Renal cortical epithelial cell (primary cell): ENCODE data around the gene MAP1LC3B. TPM values are rescaled to one million over a fixed set of nuclear protein-coding genes. Genes with fewer than 3 reads are reported as not detected.
"Not testable (repeated sequence)": the region's sequence is repeated elsewhere in the genome, so short reads cannot be mapped to it uniquely, and the experiment has no call there.

Experiments used
- DNase-seq: peaks from one replicate; pipeline ENCODE4 v3.0.0-alpha.2; 2011; ENCODE audit warnings: low read depth
- total RNA-seq: library from RNA; depleted of rRNA; stranded (reverse); fragments of >200 nt; gene quantifications from 2 replicates; pipeline ENCODE4 v1.2.3, GENCODE V29; 2014

The MAP1LC3B gene
- total RNA-seq, 1 donor from 2014 or later, result 76.1 TPM

DNA sequence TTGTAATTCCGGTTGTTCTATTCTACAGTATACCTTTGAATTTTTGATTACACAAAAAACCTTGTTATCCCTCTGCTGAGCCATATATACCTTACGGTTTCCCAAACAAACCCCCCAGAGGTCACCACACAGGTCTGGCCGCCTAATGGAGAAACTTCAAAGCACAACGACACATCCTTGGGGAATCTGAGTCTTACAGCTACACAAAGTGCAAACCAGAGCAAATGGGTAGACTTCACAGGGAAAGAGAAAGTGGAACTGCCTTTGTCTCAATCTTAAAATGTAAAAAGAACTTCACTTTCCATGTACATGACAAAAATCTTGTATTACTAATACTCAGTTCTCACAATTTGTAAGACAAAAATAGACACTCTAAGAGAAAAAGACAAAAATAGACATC is 11.3 kb upstream of the MAP1LC3B start:
- peak; percentile 29 for DNase-seq

DNA sequence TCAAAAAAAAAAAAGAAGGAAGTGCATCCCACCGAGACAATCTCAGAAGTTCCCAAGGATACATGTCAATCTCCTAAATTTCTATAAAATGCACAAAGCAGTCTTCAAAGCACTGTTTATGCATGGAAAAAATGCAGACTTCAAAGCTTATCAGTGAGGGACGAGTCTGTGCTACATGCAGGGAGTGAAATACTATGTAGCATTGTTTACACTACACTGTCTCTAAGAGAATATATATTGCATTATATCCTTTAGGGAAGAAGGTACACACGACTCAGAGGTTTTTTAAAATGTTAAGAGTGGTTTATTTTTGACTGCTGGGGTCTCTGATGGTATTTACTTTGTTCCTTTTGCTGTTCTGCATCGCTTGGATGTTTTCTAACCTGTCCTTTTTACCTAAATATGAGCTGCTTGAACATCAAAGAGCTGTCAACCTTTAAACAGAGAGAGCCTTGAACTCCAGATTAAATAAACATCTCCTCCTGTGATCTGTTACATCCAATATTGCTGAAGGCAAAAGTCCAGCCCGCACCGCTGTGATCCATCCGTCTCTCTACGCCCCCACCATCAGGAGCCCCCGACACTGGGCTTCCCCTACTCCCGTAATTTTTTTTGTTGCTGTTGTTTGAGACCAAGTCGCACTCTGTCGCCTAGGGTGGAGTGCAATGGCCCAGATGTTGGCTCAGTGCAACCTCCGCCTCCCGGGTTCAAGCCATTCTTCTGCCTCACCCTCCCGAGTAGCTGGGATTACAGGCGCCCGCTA is 9.9 kb upstream of the MAP1LC3B start:
- DNase-seq, result no peak

- peak; percentile 56 for DNase-seq
These were observed 8.5 kb upstream of the MAP1LC3B start, which contains the start of gene FBXO31 for GRCh38 chr16:87383505-87384161. TSS of gene FBXO31 (minus strand) at chr16:87383776. CDS start at chr16:87383744, 32 bp downstream.

- DNase-seq, result no peak
These were observed 7.8 kb upstream of the MAP1LC3B start for GRCh38 chr16:87384162-87384874.

DNA sequence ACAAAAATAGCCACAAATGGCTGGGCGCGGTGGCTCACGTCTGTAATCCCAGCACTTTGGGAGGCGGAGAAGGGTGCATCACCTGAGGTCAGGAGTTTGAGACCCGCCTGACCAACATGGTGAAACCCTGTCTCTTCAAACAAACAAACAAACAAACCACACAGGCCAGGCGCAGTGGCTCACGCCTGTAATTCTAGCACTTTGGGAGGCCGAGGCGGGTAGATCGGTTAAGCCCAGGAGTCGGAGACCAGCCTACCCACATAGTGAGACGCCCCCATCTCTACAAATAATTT is 7.3 kb upstream of the MAP1LC3B start:
- DNase-seq, result not testable (repeated sequence)

DNA sequence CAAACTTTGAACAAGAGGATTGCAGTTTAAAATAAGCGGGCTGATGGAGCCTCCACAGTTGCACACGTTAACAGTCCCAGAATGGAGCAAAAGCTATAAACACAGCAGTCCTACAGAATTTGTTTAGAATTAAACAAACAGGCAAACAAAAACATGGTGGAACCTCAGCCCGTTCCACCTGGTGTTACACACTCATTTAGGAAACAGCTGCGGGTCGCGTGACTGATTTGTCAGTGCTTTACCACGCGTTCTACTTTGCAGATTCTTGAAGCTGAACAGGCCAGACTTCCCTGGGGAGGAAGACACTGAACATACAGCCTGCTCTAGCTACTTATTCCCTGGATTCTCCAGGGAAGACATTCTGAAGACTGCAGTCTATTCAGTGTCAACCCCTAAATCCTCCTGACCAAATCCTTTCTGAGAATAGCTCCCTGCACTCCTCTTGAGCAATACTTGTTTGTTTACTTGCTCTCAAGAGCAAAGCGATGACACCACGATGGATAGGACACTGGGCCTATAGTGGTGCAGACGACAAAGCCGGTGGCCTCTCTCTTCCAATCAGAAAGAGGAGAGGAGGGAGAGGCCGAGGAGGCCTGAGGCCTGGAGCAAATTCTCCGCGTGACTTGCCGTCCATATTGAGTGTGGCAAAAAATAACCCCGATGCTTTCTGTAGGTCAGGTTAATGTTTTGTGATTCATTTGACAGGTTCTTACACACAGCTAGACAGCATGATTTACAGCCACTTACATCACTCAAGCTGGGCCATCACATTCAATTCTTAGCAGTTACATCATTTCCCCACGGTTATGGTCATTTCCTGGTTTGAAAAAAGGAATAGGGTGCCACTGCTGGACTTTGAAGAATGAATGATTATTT is 4.0 kb upstream of the MAP1LC3B start:
- peak; percentile 100 for DNase-seq

GRCh38 chr16:87388818-87389134 is 3.4 kb upstream of the MAP1LC3B start:
- no peak for DNase-seq

- no peak for DNase-seq
These were observed 2.9 kb upstream of the MAP1LC3B start for GRCh38 chr16:87389245-87389644.

GRCh38 chr16:87389914-87390313 is 2.2 kb upstream of the MAP1LC3B start:
- DNase-seq, result not testable (repeated sequence)

GRCh38 chr16:87390641-87391323 is 1.4 kb upstream of the MAP1LC3B start:
- DNase-seq, result no peak

DNA sequence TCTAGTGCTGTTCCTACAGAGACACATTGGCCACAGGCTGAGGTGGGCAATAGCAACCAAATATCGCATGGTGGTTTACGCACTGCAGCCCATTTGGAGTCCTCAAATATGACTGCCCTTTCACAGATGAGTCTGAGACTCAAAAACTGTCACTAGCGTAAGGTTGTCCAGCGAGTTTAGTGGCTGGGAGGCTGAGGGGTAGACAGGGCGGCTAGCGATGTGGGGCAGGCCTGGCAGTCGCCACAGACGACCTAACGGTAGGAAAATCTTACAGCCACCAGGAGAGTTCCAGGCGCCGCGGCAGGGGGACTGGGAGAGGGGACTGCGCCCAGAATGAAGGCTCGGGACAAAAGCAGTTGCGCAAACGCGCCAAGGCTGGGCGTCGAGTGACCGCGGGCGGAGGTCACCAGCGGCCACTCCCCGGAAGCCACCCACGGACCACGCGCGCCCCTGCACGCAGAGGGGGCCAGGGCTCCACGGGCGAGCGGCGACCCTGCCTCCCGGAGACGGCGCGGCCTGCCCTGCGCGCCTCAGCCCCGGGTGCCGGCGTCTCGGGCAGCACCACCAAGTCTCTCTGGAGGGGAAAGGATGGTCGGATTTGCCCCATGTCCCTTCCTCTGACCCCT is 699 bp upstream of the MAP1LC3B start:
- no peak for DNase-seq

- DNase-seq, result peak; percentile 54
These were observed 914 bp downstream of the MAP1LC3B start for GRCh38 chr16:87392821-87393679.

- DNase-seq, result no peak
These were observed 1.5 kb downstream of the MAP1LC3B start for GRCh38 chr16:87393680-87394055.

DNA sequence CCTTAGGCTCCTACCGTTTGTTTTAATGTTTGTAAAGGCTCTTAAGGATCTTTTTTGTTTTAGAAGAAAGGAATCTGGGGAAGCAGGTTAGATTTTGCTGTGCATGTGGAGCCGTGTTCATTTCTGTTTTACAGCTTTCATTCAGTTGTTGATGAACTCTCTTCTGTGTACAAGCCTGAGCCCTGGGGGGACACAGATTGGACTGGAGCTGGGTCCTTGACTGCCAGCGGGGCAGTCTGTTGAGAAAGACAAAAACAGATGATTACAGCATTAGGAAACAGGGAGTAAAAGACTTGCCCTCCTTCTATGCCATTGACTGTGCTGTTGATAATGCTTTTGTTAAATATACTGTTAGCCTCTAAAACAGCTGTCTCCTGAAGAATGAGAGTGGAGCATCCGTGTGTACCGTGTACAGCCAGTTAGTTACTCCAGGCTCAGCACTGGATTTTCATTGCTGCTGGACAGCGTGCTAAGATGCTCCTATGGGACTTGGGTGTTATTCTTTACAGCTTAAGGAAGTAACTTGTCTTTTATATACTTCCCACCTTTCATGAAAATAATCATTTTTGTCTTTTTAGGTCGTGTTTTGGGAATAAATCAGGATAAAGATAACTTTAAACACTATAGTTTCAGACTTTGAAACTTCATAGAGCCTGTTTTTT is 3.2 kb downstream of the MAP1LC3B start:
- DNase-seq, result no peak

- no peak for DNase-seq
These were observed 12.9 kb downstream of the MAP1LC3B start for GRCh38 chr16:87404764-87405625.

DNA sequence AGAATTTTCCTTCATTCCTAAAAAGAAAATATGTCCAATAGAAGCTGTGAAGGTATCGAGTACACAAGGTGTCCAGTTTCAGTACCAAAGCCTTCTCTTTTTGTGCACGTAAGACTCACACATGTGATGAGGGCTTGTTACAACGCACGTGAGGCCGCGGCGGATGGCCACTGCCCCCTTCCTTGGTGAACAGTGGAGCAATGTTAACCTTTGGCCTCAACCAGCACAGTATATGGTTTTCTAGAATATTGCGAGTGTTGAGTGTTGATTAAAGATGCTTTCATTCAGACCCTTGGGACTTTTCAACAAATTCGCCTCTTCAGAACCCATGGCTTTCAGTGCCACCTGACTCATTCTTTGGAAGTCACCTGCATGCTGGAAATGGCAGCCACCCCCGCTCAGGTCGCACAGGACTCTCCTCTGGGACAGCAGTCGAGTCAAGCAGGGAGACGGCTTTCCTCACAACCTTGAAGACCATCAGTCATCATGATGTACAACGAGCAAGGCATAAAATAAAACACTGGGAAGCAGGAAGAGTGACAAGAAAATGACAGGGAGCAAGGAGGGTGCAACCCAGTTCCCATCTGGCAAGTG is 14.5 kb downstream of the MAP1LC3B start:
- no peak for DNase-seq

DNA sequence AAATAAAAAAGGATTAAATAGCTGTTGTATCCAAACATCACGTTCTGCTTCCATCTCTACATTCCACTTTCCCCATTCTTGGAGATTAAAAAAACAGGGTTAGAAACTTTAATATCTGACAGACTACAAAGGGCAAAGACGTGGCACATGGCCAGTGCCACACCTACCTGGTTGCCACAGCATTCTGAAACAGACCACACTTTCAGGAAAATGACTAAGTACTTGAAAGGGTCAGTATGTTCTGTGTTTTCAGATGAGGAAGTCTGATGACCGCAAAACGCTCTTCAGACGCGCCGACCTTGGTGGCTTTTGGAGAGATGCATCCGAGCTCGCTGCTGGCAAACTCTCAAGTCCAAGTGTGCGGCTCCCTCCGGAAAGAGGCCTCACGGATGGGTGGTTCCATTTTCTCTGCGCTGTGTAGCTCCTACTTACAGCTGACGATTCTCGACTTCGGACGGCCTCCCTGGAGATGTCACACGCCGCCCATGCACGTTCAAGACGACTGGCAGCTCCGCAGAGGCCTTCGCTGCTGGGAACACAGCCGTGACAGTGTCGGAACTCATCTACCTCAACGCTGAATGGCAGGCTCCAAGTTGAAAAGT is 15.5 kb downstream of the MAP1LC3B start:
- peak; percentile 94 for DNase-seq

GRCh38 chr16:87409153-87409552 is 17.0 kb downstream of the MAP1LC3B start:
- DNase-seq, result no peak
